AG10803 (cell line): ENCODE data around the gene STX11.

Experiments used
- DNase-seq: peaks from one replicate; pipeline ENCODE4 v3.0.0; 2010; ENCODE audit warnings: low read depth
- H3K4me3 ChIP-seq: 2 replicates; pipeline ENCODE4 v1.5.1; 2011; ENCODE audit warnings: mild to moderate bottlenecking, low read length, control low read depth
- CTCF ChIP-seq: conservative IDR thresholded peaks from 2 replicates; pipeline ENCODE4 v1.5.1; 2011; ENCODE audit warnings: mild to moderate bottlenecking, low read length, control low read depth, inconsistent platforms

Gene STX11

GRCh38 chr6:144156991-144157390 is 6.7 kb downstream of the STX11 start:
- DNase-seq = no peak

GRCh38 chr6:144158133-144158532 is 7.8 kb downstream of the STX11 start:
- H3K4me3 ChIP-seq = no peak overlapping the region
- TF ChIP-seq CTCF = no peak
- DNase-seq = peak; percentile 98

More at GRCh38 chr6:144156991-144157390, 6.7 kb downstream of the STX11 start:
- H3K4me3 ChIP-seq = no peak overlapping the region
- TF ChIP-seq CTCF = no peak

GRCh38 chr6:144159223-144159622 is 8.9 kb downstream of the STX11 start:
- no peak overlapping the region for H3K4me3 ChIP-seq
- no peak for TF ChIP-seq CTCF
- DNase-seq = no peak

- DNase-seq = no peak
- TF ChIP-seq CTCF = no peak
- no peak overlapping the region for H3K4me3 ChIP-seq
Observed at GRCh38 chr6:144159742-144160141, 9.4 kb downstream of the STX11 start.

GRCh38 chr6:144160431-144161005 is 10.2 kb downstream of the STX11 start:
- no peak for TF ChIP-seq CTCF

GRCh38 chr6:144161975-144162374 is 11.7 kb downstream of the STX11 start:
- TF ChIP-seq CTCF = no peak
- no peak for DNase-seq
- no peak overlapping the region for H3K4me3 ChIP-seq

More at GRCh38 chr6:144160431-144161005, 10.2 kb downstream of the STX11 start:
- H3K4me3 ChIP-seq = no peak overlapping the region
- no peak for DNase-seq

- no peak overlapping the region for H3K4me3 ChIP-seq
- TF ChIP-seq CTCF = no peak
- no peak for DNase-seq
Observed at GRCh38 chr6:144162977-144163376, 12.7 kb downstream of the STX11 start.
